ENCODE results near the gene ANO3.
"Not testable (repeated sequence)": the region's sequence is repeated elsewhere in the genome, so short reads cannot be mapped to it uniquely, and the experiment has no call there.

The ANO3 gene

GRCh38 chr11:26575946-26576345 lies 244.0 kb downstream of the ANO3 start:
- no peak for DNase-seq (ENCODE audit: low spot score)

GRCh38 chr11:26578998-26579661 lies 247.2 kb downstream of the ANO3 start:
- no peak for DNase-seq (ENCODE audit: low spot score)

GRCh38 chr11:26579683-26580082 lies 247.8 kb downstream of the ANO3 start:
- DNase-seq (ENCODE audit: low spot score), result no peak

- no peak for DNase-seq (ENCODE audit: low spot score)
Measured at GRCh38 chr11:26580929-26581328, 249.0 kb downstream of the ANO3 start.

- no peak for DNase-seq (ENCODE audit: low spot score)
Measured at GRCh38 chr11:26583550-26583949, 251.6 kb downstream of the ANO3 start.

- no peak for DNase-seq (ENCODE audit: low spot score)
Measured at GRCh38 chr11:26584818-26585217, 252.9 kb downstream of the ANO3 start.

GRCh38 chr11:26587073-26587472 lies 255.1 kb downstream of the ANO3 start:
- no peak for DNase-seq (ENCODE audit: low spot score)

- no peak for DNase-seq (ENCODE audit: low spot score)
Measured at GRCh38 chr11:26593691-26594090, 261.8 kb downstream of the ANO3 start.

GRCh38 chr11:26595207-26595865 lies 263.4 kb downstream of the ANO3 start:
- not testable (repeated sequence) for DNase-seq (ENCODE audit: low spot score)

- DNase-seq (ENCODE audit: low spot score), result not testable (repeated sequence)
Measured at GRCh38 chr11:26597049-26597689, 265.2 kb downstream of the ANO3 start.

GRCh38 chr11:26597899-26598298 lies 266.0 kb downstream of the ANO3 start:
- DNase-seq (ENCODE audit: low spot score), result no peak

GRCh38 chr11:26599425-26599824 lies 267.5 kb downstream of the ANO3 start:
- no peak for DNase-seq (ENCODE audit: low spot score)

GRCh38 chr11:26599876-26600434 lies 268.0 kb downstream of the ANO3 start:
- DNase-seq (ENCODE audit: low spot score), result no peak

GRCh38 chr11:26607725-26608506 lies 276.0 kb downstream of the ANO3 start:
- no peak for DNase-seq (ENCODE audit: low spot score)

- no peak for DNase-seq (ENCODE audit: low spot score)
Measured at GRCh38 chr11:26608507-26609146, 276.7 kb downstream of the ANO3 start.

- DNase-seq (ENCODE audit: low spot score), result no peak
Measured at GRCh38 chr11:26613759-26614158, 281.8 kb downstream of the ANO3 start.

- no peak for DNase-seq (ENCODE audit: low spot score)
Measured at GRCh38 chr11:26618441-26618840, 286.5 kb downstream of the ANO3 start.

- no peak for DNase-seq (ENCODE audit: low spot score)
Measured at GRCh38 chr11:26620282-26621045, 288.5 kb downstream of the ANO3 start.

- no peak for DNase-seq (ENCODE audit: low spot score)
Measured at GRCh38 chr11:26621132-26621531, 289.2 kb downstream of the ANO3 start.

- DNase-seq (ENCODE audit: low spot score), result no peak
Measured at GRCh38 chr11:26622181-26622580, 290.3 kb downstream of the ANO3 start.

- no peak for DNase-seq (ENCODE audit: low spot score)
Measured at GRCh38 chr11:26623076-26623659, 291.2 kb downstream of the ANO3 start.
